Hematopoietic multipotent progenitor cell treated with erythropoietin and hydrocortisone succinate and interleukin-3 and kit ligand, for 15 days (in vitro differentiated cells): Measurements from ENCODE around the gene GNAI2.
"Not testable (repeated sequence)": the region's sequence is repeated elsewhere in the genome, so short reads cannot be mapped to it uniquely, and the experiment has no call there.

Experiments
- DNase-seq: peaks from one replicate; pipeline ENCODE4 v3.0.0-alpha.2; 2015; ENCODE audit warnings: low spot score

GNAI2 gene

GRCh38 chr3:50204804-50205412, 31.1 kb upstream of the GNAI2 start, which contains the start of gene SLC38A3:
Gene SLC38A3 (plus strand): TSS chr3:50205271. CDS start chr3:50214200, 8,929 bp downstream.
- no peak for DNase-seq

DNA sequence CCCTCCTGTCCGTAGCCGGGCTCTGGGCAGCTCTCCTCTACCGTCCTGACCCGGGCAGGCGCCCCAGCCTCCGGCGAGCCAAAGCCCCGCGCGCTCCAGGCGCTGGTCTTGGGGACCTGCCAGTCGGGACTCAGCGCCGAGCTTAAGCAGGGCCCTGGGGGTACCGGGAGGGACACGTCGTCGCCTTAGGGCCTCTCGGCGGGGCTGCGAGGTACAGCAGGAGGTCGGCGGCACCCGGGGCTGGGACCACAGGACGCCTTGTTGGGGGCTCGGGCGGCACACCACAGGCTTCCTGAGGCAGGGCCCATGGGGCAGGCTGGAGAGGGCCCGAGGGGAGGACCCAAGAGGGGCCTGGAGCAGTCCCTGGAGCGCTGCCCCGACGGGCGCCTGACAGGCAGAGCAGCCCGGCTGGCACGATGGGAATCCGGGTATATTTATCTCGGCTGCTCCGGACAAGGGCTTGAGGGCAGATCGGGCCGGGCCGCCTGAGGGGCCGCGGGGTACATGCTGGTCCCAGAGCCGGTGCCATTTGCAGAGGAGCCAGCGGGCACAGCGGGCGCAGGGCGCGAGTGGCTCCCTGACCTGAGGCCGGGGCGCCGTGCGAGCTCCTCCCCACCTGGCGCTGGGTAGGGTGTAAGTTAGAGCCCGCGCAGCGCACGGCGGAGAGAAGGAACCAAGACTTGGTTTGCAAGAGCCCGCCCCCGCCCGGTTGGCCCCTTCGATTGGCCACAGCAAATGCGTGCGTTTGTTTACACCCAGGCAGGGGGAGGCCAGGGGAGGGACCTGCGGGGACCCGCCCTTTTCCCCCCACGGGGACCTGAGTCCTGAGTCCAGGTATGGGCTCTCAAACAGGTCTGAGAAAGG, 30.4 kb upstream of the GNAI2 start:
- no peak for DNase-seq

GRCh38 chr3:50207359-50208042, 28.5 kb upstream of the GNAI2 start:
- no peak for DNase-seq

DNA sequence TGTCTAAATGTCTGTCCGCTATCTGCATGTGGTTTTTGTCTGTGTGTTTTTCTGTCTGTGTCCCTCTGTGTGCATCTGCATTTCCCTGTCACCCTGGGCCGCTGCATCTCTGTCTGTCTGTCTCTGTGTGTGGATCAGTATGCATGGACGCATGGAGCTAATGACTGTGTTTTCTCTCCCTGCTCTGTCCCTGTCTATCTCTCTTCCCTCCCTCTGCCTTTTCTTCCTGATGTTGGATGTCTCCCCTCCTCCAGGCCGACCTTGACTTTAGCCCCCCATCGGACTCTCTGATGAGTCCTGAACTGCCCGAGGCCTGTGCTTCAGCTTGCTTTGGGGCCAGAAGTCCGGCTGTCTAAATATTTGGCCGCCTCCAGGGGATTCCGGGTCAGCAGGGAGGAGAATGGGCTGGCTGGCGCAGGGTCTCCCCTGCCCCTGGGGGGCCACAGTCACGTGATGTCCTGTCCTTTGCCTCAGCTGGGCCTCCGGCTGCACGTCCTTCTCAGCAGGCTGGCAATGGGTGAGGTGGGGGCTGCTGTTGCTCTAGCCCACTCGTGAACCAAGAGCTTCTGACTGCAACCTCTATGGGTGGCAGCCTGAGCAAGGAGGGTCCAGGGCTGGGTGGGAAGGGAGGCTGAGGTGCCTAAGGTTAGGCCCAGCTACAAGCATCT, 27.2 kb upstream of the GNAI2 start:
- no peak for DNase-seq

DNA sequence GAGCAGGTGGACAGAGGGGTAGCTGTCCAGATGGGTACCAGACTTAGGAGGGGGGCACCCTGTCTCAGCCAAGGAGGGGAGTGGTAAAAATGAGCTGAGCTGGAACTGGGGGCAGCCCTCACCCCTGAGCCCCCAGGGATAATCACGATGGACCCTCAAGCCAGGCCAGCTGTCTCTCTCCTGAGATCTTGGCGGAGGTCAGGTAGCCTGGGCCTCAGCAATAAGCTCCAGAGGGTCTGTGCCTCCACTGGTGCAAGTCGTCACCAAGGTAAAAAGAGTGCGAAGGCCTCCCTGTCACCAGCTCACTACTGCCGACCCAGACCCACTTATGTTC, 25.9 kb upstream of the GNAI2 start:
- DNase-seq: no peak

DNA sequence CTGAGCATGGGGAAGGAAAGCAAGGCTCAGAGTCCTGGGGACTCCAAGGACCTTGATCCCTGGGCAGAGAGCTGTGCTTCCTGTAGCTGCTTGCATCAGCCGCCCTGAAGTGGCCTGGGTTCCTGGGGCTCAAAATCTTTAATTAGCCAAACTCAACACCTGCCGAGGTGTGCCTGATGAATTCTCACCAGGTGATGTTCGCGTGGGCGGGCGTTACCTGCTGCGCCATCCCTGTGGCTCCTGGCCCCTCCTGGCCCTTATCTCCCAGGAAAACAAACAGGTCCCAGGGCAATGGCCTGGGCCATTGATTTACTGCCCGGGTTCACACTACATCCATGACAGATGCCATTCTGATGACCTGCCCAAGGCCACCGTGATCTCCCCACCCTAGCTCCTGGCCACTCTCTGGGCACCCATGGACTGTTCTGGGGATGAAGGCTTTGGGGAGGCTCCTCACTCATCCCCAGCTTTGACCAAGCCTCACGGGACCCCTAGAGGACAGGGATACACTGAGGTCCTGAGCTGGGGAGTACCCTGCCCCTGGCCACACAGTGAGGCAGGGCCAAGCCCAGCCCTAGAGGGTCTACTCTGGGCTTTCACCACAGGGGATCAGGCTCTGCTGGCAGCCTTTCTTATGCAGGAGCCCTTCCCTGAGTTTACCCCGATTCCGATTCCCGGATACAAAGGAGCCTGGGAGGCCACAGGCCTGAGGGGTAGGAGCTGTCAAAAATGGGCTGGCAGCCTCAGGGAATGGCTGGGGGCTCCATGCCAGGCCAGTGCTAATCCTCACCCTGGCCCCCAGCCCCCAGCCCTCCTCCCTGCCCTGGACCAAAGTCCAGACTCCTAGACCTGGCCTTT, 25.3 kb upstream of the GNAI2 start:
- DNase-seq: no peak

GRCh38 chr3:50211368-50211717, 24.7 kb upstream of the GNAI2 start:
- DNase-seq: not testable (repeated sequence)

DNA sequence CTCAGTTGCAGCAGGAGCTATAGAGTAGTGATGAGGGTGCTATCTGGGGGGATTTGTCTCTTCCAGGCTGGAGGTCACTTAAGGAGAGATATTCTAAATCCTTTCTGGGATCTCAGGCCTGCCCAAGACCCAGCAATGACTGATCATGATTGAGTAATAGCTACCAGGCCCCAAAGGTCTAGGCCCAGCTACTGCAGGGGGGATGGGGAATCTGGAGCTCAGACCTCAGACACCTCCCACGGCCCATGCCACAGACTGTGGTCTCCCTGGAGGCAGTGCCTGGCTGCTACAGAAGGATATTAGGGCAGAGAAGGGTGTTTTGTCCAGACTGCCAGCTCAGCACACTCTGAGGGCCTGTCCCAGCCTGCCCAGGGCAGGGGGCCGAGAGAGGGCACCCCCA, 24.1 kb upstream of the GNAI2 start:
- DNase-seq: no peak

DNA sequence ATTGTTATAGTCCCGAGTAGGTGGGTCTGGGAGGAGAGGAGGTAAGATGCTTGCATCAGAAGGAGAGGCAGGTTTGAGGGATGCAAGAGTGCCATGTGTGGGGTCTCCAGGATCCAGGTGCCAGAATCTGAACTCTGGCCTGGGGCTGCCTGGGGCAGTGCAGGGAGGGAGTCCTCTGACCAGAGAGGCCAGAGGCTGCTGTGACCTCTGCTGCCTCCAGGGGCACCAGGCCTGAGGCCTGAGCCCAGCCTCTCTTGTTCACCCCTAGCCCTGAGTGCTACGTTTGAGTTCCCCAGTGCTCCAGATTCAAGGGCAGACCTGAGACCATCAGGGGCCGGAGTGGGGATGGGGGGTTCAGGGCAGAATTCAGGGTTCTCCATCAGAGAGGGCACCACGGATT, 23.5 kb upstream of the GNAI2 start:
- DNase-seq: no peak

DNA sequence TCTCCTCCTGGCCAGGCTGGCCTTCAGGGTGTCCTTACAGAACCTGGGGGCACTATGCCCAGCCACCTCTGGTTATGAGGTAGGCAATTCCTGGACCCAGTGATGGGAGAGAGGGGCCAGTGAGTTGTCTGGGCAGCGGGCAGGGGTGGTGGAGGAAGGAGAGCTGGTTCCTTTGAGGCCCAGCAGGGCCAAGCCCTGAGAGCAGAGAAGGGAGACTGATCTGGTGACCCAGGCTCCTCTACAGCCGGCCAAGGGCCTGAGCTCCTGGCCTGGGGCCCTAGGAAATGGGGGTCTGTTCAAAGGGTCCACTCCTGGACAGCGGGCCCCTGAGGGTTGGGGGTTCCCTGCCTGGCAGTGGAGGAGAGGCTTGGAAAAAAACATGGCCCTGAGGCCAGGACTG, 23.0 kb upstream of the GNAI2 start:
- no peak for DNase-seq

GRCh38 chr3:50213373-50213772, 22.6 kb upstream of the GNAI2 start:
- no peak for DNase-seq

DNA sequence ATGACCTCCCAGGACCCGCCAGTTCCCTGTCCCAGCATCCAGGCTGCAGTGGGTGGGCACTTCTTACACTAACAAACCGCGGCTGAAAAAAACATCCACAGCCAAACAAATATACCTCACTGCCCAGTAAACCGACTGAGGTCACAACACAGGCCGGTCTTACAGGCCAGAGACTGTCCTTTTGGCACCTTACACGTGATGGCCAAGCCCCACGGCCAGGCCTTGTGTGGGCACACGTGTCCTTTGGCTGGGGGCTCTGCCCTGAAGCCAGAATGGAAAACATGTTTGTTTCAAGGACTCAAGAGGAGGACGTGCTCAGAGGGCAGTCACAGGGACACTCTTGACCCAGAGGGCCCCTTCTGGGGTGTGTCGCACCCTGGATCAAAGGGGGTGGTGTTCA, 21.2 kb upstream of the GNAI2 start:
- no peak for DNase-seq

GRCh38 chr3:50215529-50215928, 20.5 kb upstream of the GNAI2 start:
- no peak for DNase-seq

GRCh38 chr3:50217681-50218080, 18.3 kb upstream of the GNAI2 start:
- no peak for DNase-seq

- no peak for DNase-seq
Measured at GRCh38 chr3:50218448-50218847, 17.6 kb upstream of the GNAI2 start.

GRCh38 chr3:50219285-50219684, 16.7 kb upstream of the GNAI2 start:
- no peak for DNase-seq

GRCh38 chr3:50220109-50220508, 15.9 kb upstream of the GNAI2 start:
- no peak for DNase-seq

DNA sequence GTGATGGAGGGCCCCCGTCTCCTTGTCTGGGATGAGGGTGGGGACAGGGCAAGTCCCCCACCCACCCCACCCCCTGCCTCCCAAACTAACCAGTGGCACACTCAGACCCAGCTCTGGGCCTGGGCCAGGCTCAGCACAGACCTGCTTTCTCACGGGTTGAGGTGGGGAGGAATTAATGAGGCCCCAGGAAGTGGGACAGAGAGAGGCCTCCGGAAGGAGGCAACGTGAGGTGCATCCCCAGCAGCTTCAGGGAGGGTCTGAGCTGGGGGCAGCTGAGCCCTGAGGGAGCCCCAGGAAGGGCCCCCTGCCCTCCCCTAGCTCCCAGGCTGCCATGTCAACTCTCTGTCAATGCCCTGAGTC, 15.0 kb upstream of the GNAI2 start:
- DNase-seq: no peak

- DNase-seq: no peak
Measured at GRCh38 chr3:50221411-50222168, 14.4 kb upstream of the GNAI2 start.

DNA sequence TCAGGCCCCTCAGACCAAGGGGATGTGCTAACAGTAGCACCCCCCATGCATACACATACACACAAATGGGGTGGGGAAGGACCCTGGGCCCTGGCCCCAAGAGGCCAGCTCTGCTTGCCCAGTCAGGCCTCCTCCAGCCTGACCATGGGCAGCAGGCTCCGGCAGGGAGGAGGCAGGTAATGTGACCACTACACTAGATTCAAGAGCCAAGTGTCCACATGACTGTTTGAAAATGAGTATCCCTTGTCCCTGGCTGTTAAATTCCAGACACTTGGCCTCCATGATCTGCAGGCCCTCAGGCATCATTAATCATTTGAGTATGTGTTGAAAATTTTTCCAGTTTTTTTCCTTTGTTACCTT, 13.9 kb upstream of the GNAI2 start:
- no peak for DNase-seq

DNA sequence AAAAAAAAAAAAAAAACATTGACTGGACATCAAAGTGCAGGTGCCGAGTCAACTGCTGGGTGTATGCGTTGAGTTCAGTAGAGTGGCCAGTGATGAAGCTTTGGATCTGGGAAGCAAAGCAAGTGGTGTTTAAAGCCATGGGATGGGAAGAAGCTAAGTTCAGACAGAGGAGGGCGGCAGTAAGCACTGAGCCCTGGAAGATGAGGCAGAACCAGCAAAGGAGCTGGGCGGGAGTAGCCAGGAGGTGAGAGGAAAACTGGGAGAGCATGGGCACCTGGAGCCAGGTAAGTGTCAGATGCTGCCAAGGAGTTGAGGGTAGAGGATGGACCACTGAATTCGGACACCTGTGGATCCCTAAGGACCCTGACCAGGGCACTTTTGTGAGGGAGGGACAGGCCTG, 11.4 kb upstream of the GNAI2 start:
- DNase-seq: no peak
